GM23338 (cell line): ENCODE data around the gene BEX2. TPM values are rescaled to one million over a fixed set of nuclear protein-coding genes. Genes with fewer than 3 reads are reported as not detected.

Experiments used
- EZH2 ChIP-seq: fragments of 200-600 bp; sonication (generic); IDR thresholded peaks from one replicate; pipeline ENCODE4 v1.8.0; 2017; ENCODE audit warnings: antibody characterized with exemption, mild to moderate bottlenecking, low read depth; ENCODE audit not compliant: unreplicated experiment
- EZH2phosphoT487 ChIP-seq: fragments of 200-600 bp; sonication (generic); IDR thresholded peaks from one replicate; pipeline ENCODE4 v1.8.1; 2018; ENCODE audit warnings: antibody characterized with exemption; ENCODE audit not compliant: unreplicated experiment
- JUNB ChIP-seq: IDR thresholded peaks from one replicate; pipeline ENCODE4 v1.6.1; 2016; ENCODE audit warnings: antibody characterized with exemption; ENCODE audit not compliant: unreplicated experiment
- POLR2AphosphoS5 ChIP-seq: IDR thresholded peaks from 2 replicates; pipeline ENCODE4 v1.6.1; 2016; ENCODE audit warnings: antibody characterized with exemption, low read depth
- REST ChIP-seq: IDR thresholded peaks from one replicate; pipeline ENCODE4 v1.6.1; 2018; ENCODE audit warnings: antibody characterized with exemption; ENCODE audit not compliant: unreplicated experiment
- STAT1 ChIP-seq: IDR thresholded peaks from one replicate; pipeline ENCODE4 v1.6.1; 2016; ENCODE audit warnings: antibody characterized with exemption; ENCODE audit not compliant: unreplicated experiment
- ZNF114 ChIP-seq: fragments of 250-450 bp; sonication (Bioruptor Pico); IDR thresholded peaks from 2 replicates; pipeline ENCODE4 v1.5.0; 2020; ENCODE audit warnings: mild to moderate bottlenecking, moderate library complexity
- ZNF331 ChIP-seq: fragments of 250-450 bp; sonication (Bioruptor Pico); IDR thresholded peaks from 2 replicates; pipeline ENCODE4 v1.5.0; 2020; ENCODE audit warnings: low read depth, mild to moderate bottlenecking, moderate library complexity
- ZNF462 ChIP-seq: fragments of 250-450 bp; sonication (Bioruptor Pico); IDR thresholded peaks from 2 replicates; pipeline ENCODE4 v1.5.0; 2020; ENCODE audit warnings: mild to moderate bottlenecking, moderate library complexity
- polyA plus RNA-seq: library from polyadenylated mRNA; unstranded; fragments of >200 nt; fragmentation: Nextera tagmentation; extraction: Ambion mirVana; gene quantifications from 2 replicates; pipeline ENCODE4 v1.2.1, GENCODE V29; 2016
- small RNA-seq: library from RNA; depleted of rRNA; stranded (forward); fragments of <200 nt; gene quantifications from one replicate; pipeline ENCODE3, GENCODE V24; 2014; ENCODE audit warnings: low replicate concordance
- total RNA-seq: library from RNA; depleted of rRNA; stranded (reverse); fragments of >200 nt; shearing (Covaris generic); gene quantifications from 2 replicates; pipeline ENCODE4 v1.2.3, GENCODE V29; 2014; rRNA removed

BEX2 gene
- total and polyA plus RNA-seq, 2 experiments from 2014 or later = 37.5 to 87.9 TPM

- TF ChIP-seq ZNF462 (no peak), REST (no peak), ZNF331 (CRISPR knock-in tag) (no peak), EZH2 (no peak), EZH2phosphoT487 (no peak), POLR2AphosphoS5 (no peak), JUNB (no peak), ZNF114 (no peak), STAT1 (no peak)
These were observed 36.5 kb downstream of the BEX2 start (continued) for GRCh38 chrX:103274284-103274683.

Small RNA genes lying within 50 kb of the gene (small RNA-seq; reads per million reads assigned to genes)
- not detected for gene Z92846.1

Other genes starting within 250 kb of the BEX2 start
- gene BEX1, start 246.8 kb downstream of the BEX2 start, total RNA-seq = 52.9 and 74.7 TPM in 2 replicates
- 142 and 157 TPM in 2 replicates for gene BEX1, start 246.8 kb downstream of the BEX2 start, polyA plus RNA-seq
- gene NXF3, start 217.8 kb downstream of the BEX2 start, total RNA-seq = not detected in 2 replicates
- not detected in 2 replicates for gene NXF3, start 217.8 kb downstream of the BEX2 start, polyA plus RNA-seq
- 39.3 and 46.8 TPM in 2 replicates for gene BEX4, start 95.9 kb downstream of the BEX2 start, total RNA-seq
- 120 and 135 TPM in 2 replicates for gene BEX4, start 95.9 kb downstream of the BEX2 start, polyA plus RNA-seq
- gene TCEAL8, start 55.8 kb downstream of the BEX2 start, total RNA-seq = 105 and 135 TPM in 2 replicates
- gene TCEAL8, start 55.8 kb downstream of the BEX2 start, polyA plus RNA-seq = 164 and 168 TPM in 2 replicates
- 1.8 and 2.0 TPM in 2 replicates for gene TCEAL5, start 34.2 kb downstream of the BEX2 start, total RNA-seq
- gene TCEAL5, start 34.2 kb downstream of the BEX2 start, polyA plus RNA-seq = 20.8 and 22.4 TPM in 2 replicates
- gene TCEAL7, start 19.2 kb upstream of the BEX2 start, total RNA-seq = 7.3 and 16.5 TPM in 2 replicates
- gene TCEAL7, start 19.2 kb upstream of the BEX2 start, polyA plus RNA-seq = 17.2 and 20.2 TPM in 2 replicates
- gene TCEAL9, start 45.5 kb upstream of the BEX2 start, total RNA-seq = 31.6 and 37.1 TPM in 2 replicates
- 174 and 184 TPM in 2 replicates for gene TCEAL9, start 45.5 kb upstream of the BEX2 start, polyA plus RNA-seq
- gene BEX3, start 65.5 kb upstream of the BEX2 start, total RNA-seq = 427 and 472 TPM in 2 replicates
- gene BEX3, start 65.5 kb upstream of the BEX2 start, polyA plus RNA-seq = 682 and 714 TPM in 2 replicates
- gene RAB40A, start 208.5 kb upstream of the BEX2 start, total RNA-seq = not detected in 2 replicates
- gene RAB40A, start 208.5 kb upstream of the BEX2 start, polyA plus RNA-seq = 1.1 and 2.0 TPM in 2 replicates